Measurements from ENCODE around the gene ACBD4. TPM values are rescaled to one million over a fixed set of nuclear protein-coding genes. Genes with fewer than 3 reads are reported as not detected.

ACBD4 gene, protein sequence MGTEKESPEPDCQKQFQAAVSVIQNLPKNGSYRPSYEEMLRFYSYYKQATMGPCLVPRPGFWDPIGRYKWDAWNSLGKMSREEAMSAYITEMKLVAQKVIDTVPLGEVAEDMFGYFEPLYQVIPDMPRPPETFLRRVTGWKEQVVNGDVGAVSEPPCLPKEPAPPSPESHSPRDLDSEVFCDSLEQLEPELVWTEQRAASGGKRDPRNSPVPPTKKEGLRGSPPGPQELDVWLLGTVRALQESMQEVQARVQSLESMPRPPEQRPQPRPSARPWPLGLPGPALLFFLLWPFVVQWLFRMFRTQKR
- 5.4 and 5.5 TPM in 2 replicates for total RNA-seq
- long read RNA-seq = 0 reads

DNA sequence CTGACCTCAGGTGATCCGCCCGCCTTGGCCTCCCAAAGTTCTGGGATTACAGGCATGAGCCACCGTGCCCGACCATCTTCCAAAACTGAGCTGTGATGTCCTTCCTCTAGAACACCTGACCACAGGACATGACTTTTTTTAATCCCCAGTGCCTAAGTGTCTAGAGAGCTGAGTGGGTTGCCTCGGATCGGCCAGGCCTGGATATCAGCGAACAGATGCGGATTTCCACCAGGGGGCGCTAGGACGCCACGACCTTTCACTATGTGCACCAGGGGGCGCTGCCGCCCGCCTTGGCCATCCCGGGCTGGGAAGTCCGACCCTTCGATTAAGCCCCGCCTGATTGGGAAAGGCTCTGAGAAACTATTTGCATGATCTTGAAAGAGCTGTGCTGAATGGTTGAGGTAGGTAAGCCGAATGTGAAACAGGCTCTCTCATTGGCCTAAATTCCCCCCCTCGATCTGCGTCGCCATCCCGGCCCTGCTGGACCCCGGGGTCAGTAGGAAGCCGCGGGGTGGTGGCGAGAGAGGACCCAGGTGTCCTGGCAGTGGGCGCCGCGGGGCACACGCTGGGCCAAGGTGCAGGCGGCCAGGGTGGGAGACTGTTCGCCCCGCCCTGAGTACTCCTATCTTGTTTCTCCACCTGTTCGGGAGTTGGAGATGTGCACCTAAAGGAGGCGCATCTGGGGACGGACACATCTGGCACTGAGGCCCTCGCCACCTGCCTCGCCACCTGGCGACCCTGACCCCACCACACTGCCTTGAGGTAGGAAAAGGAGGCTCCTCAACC, at the start of gene ACBD4:
TSS of gene ACBD4 (plus strand) at position 496 of the 786 bp plus-strand sequence. CDS start 458 bp downstream, outside the sequence.
- TF ChIP-seq, protein P1, sequence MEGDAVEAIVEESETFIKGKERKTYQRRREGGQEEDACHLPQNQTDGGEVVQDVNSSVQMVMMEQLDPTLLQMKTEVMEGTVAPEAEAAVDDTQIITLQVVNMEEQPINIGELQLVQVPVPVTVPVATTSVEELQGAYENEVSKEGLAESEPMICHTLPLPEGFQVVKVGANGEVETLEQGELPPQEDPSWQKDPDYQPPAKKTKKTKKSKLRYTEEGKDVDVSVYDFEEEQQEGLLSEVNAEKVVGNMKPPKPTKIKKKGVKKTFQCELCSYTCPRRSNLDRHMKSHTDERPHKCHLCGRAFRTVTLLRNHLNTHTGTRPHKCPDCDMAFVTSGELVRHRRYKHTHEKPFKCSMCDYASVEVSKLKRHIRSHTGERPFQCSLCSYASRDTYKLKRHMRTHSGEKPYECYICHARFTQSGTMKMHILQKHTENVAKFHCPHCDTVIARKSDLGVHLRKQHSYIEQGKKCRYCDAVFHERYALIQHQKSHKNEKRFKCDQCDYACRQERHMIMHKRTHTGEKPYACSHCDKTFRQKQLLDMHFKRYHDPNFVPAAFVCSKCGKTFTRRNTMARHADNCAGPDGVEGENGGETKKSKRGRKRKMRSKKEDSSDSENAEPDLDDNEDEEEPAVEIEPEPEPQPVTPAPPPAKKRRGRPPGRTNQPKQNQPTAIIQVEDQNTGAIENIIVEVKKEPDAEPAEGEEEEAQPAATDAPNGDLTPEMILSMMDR (conservative IDR thresholded peaks at IDR 0.05) = peak; percentile 100
- H3K27ac Mint-ChIP-seq (ENCODE audit: unreplicated experiment) = no peak within 1 kb of the TSS
- H3K4me1 Mint-ChIP-seq = peaks cover 10% of the 10 kb centered on the region
- H3K4me3 Mint-ChIP-seq = peak within 1 kb of the TSS; percentile 88
- no peaks in the 10 kb centered on the region for H3K36me3 Mint-ChIP-seq (ENCODE audit: low read depth)
- DNase-seq (ENCODE audit: low read depth, low spot score) = peak; percentile 99
- peaks cover 4% of the 10 kb centered on the region for H3K27me3 Mint-ChIP-seq (ENCODE audit: low read depth)
- H3K9me3 Mint-ChIP-seq = no peaks in the 10 kb centered on the region

DNA sequence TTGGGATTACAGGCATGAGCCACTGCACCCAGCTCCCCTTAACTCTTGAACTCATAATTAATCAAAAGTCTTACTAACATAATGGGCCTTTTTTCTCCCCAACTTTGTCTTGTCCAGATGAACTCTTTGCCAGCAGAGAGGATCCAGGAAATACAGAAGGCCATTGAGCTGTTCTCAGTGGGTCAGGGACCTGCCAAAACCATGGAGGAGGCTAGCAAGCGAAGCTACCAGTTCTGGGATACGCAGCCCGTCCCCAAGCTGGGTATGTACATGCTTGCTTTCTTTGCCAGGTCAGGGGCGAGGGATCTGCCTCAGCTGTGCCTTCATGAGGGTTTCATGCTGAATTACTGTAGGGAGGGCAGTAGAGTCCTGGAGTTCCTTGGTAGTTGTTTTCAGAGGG, 49.1 kb upstream of the ACBD4 start:
- Mint-ChIP-seq H3K4me1 (no peaks in the 10 kb centered on the region), H3K4me3 (no peak overlapping the region), H3K27me3 (ENCODE audit: low read depth) (no peaks in the 10 kb centered on the region), H3K9me3 (no peaks in the 10 kb centered on the region), H3K36me3 (ENCODE audit: low read depth) (peaks cover 8% of the 10 kb centered on the region), H3K27ac (ENCODE audit: unreplicated experiment) (no peak overlapping the region)
- no peak for DNase-seq (ENCODE audit: low read depth, low spot score)
- TF ChIP-seq, protein P1 (conservative IDR thresholded peaks at IDR 0.05) = no peak

DNA sequence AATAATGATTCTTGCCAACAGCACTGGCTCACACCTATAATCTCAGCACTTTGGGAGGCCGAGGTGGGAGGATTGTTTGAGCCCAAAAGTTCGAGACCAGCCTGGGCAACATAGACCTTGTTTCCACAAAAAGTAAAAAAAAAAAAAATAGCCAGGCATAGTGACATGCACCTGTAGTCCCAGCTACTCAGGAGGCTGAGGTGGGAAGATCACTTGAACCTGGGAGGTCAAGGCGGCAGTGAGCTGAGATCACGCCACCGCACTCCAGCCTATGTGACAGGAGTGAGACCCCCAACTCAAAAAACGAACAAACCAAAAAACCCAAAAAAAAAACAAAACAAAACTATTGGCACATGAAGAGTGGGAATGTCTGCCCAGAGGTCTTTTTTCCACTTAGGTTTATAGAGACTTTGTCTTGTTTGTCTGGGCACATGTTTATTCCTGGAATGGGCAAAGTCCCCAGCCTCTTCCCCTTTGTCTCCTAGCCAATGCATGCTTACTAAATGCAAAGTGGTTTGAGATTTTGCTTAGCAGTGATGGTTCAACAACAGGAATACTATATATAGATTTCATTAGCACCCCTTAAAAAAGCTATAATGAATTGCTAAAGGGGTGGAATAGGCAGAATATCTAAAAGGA, 48.5 kb upstream of the ACBD4 start:
- H3K36me3 Mint-ChIP-seq (ENCODE audit: low read depth) = peaks cover 7% of the 10 kb centered on the region
- no peaks in the 10 kb centered on the region for H3K27me3 Mint-ChIP-seq (ENCODE audit: low read depth)

DNA sequence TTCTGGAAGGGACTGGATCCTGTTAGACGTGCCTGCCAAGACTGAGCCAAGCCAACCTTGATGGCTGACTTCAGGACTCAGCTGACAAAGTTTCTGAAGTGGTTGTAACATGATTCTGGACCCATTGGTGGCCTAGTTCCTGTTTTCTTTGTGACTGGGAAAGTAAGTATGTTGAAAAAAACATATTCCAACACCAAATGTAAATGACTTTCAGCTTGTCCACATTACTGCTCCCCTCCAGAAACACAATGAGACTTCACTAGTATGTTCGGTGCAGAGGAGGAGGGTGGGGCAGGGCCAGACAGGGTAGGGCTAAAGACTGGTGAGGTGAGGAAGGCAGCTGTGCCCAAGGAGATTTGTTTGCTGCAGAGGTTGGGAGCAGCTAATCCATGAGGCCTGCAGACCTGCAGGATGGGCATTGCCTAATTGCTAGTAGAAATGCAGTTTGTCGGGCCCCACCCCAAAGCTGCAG, 47.9 kb upstream of the ACBD4 start:
- DNase-seq (ENCODE audit: low read depth, low spot score) = no peak
- Mint-ChIP-seq H3K36me3 (ENCODE audit: low read depth) (peaks cover 10% of the 10 kb centered on the region), H3K4me3 (no peak overlapping the region), H3K4me1 (no peaks in the 10 kb centered on the region), H3K27me3 (ENCODE audit: low read depth) (no peaks in the 10 kb centered on the region), H3K27ac (ENCODE audit: unreplicated experiment) (no peak overlapping the region), H3K9me3 (no peaks in the 10 kb centered on the region)
- TF ChIP-seq, protein P1 (conservative IDR thresholded peaks at IDR 0.05) = no peak

More for the DNA sequence above, 48.5 kb upstream of the ACBD4 start:
- Mint-ChIP-seq H3K27ac (ENCODE audit: unreplicated experiment) (no peak overlapping the region), H3K4me1 (no peaks in the 10 kb centered on the region), H3K4me3 (no peak overlapping the region), H3K9me3 (no peaks in the 10 kb centered on the region)
- TF ChIP-seq, protein P1 (conservative IDR thresholded peaks at IDR 0.05) = no peak
- no peak for DNase-seq (ENCODE audit: low read depth, low spot score)

DNA sequence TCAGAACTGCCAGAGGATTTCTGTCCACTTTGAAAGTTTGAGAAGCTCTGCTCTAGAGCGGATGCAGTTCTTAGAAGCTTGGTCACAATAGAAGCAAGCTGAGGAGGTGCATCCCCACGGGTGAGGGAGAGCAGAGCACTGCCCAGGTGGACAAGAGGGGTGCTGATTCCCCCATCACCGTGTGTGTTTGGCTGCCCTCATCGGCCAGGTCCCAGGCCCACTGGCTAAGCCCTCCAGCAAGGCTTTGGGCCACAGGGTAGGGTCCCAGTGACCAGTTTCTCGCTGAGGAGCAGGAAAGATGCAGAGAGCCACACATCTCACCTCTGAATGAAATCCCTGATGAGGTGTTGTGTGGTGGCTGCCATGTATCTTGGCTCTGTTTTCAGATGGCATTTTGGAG, 47.5 kb upstream of the ACBD4 start:
- Mint-ChIP-seq H3K27ac (ENCODE audit: unreplicated experiment) (no peak overlapping the region), H3K36me3 (ENCODE audit: low read depth) (peaks cover 10% of the 10 kb centered on the region), H3K27me3 (ENCODE audit: low read depth) (no peaks in the 10 kb centered on the region), H3K9me3 (no peaks in the 10 kb centered on the region), H3K4me1 (no peaks in the 10 kb centered on the region), H3K4me3 (no peak overlapping the region)
- no peak for DNase-seq (ENCODE audit: low read depth, low spot score)
- TF ChIP-seq, protein P1 (conservative IDR thresholded peaks at IDR 0.05) = no peak

All from neural crest cell (in vitro differentiated cells).